ENCODE results near the gene PRRG2.

DNA sequence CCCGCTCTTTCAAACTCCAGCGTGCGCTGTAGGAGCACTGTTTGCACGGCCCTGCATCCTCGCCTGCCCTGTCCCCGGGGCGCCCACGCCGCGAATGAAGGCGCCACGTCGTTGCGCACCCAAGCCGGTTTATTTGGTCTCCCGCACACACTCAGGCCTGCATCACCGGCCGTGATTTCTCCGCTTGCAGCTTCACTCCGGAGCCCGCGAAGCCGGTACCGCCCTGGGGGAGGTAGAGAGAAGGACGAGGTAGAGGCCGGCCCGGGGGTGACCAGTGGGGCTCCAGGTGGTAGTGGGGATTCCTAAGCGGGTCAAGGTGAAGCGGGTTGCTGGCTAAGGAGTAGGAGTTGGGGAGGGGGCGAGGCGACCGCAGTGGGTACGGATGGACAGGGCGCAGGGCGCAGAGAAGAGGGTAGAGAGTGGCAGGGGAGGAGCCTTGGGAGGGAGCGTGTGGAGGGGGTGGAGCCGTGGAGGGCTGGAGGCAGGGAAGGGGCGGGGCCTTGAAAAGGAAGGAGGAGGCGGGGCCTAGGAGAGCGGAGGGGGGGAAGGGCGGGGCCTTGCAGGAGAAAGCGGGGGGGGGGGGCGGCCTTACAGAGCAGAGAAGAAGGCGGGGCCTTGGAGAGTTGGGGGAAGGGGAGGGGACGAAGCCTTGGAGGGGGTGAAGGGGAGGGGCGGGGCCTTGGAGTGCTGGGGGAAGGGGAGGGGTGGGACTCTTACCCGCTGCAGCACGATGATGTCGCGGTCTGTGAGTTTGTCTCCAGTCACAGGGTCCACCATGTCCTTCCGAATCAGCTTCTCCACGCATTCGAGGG is 25.3 kb upstream of the PRRG2 start:
- TF ChIP-seq, protein P1, sequence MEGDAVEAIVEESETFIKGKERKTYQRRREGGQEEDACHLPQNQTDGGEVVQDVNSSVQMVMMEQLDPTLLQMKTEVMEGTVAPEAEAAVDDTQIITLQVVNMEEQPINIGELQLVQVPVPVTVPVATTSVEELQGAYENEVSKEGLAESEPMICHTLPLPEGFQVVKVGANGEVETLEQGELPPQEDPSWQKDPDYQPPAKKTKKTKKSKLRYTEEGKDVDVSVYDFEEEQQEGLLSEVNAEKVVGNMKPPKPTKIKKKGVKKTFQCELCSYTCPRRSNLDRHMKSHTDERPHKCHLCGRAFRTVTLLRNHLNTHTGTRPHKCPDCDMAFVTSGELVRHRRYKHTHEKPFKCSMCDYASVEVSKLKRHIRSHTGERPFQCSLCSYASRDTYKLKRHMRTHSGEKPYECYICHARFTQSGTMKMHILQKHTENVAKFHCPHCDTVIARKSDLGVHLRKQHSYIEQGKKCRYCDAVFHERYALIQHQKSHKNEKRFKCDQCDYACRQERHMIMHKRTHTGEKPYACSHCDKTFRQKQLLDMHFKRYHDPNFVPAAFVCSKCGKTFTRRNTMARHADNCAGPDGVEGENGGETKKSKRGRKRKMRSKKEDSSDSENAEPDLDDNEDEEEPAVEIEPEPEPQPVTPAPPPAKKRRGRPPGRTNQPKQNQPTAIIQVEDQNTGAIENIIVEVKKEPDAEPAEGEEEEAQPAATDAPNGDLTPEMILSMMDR (conservative IDR thresholded peaks at IDR 0.05; ENCODE audit: low read depth, low read length): no peak
- TF ChIP-seq EZH2 (IDR thresholded peaks at IDR 0.05; ENCODE audit: borderline replicate concordance, low read depth, low read length, poor library complexity, severe bottlenecking): no peak
